Kidney (tissue), 14 donors: Measurements from ENCODE around the gene DRAXIN. TPM values are rescaled to one million over a fixed set of nuclear protein-coding genes. Genes with fewer than 3 reads are reported as not detected.

Experiments
- DNase-seq, 5 donors: peaks; one replicate each; pipeline ENCODE4 v3.0.0-alpha.2; 2013 to 2020
- FAIRE-seq: peaks from 2 replicates; lab custom pipeline; 2012; peaks lifted over from hg19 to GRCh38; lab: Jason Lieb, UNC
- H3K27ac ChIP-seq, 2 donors: one replicate each; pipeline ENCODE4 v1.7.0; 2013; ENCODE audit warnings: low read depth in 2 of 2, low read length in 2 of 2, inconsistent platforms in 1 of 2
- H3K27me3 ChIP-seq: one replicate; pipeline ENCODE4 v1.7.1; 2013; ENCODE audit warnings: low read length, inconsistent platforms; ENCODE audit not compliant: control insufficient read depth, insufficient read depth
- H3K36me3 ChIP-seq, 3 donors: one replicate each; pipeline versions ENCODE4 v1.7.0 to v1.7.1; 2013; ENCODE audit warnings: low read length in 3 of 3, control low read depth in 1 of 3, inconsistent platforms in 1 of 3; ENCODE audit not compliant: insufficient read depth in 3 of 3, control insufficient read depth in 2 of 3
- H3K4me1 ChIP-seq, 3 donors: one replicate each; pipeline versions ENCODE4 v1.7.0 to v1.7.1; 2013; ENCODE audit warnings: low read length in 3 of 3, inconsistent platforms in 1 of 3, low read depth in 1 of 3; ENCODE audit not compliant: control insufficient read depth in 2 of 3, insufficient read depth in 2 of 3
- H3K4me3 ChIP-seq, 3 donors: one replicate each; pipeline versions ENCODE4 v1.7.0 to v1.8.1; 2013; ENCODE audit warnings: low read length in 3 of 3, control low read depth in 1 of 3, inconsistent platforms in 1 of 3
- H3K9ac ChIP-seq, 3 donors: one replicate each; pipeline versions ENCODE4 v1.7.0 to v1.7.1; 2013; ENCODE audit warnings: low read length in 3 of 3, control low read depth in 1 of 3, inconsistent platforms in 1 of 3
- H3K9me3 ChIP-seq, 3 donors: one replicate each; pipeline versions ENCODE4 v1.7.0 to v1.7.1; 2013; ENCODE audit warnings: low read length in 3 of 3, control low read depth in 1 of 3, inconsistent platforms in 1 of 3; ENCODE audit not compliant: control insufficient read depth in 2 of 3, insufficient read depth in 1 of 3
- intact Hi-C: fragments of 100-400 bp; cut with DNase I; formaldehyde crosslinking; loops from one replicate; pipeline ENCODE4 v1.11.1; 2022
- polyA plus RNA-seq: library from polyadenylated mRNA; stranded (reverse); fragments of 350-450 nt; fragmentation: Illumina TruSeq; extraction: RNeasy Lipid Tissue Mini Kit (QIAGEN cat#74804); gene quantifications from one replicate; pipeline ENCODE4 v1.2.3, GENCODE V29; 2014; ENCODE audit warnings: low read depth, low replicate concordance; ENCODE audit not compliant: insufficient read depth
- total RNA-seq: library from RNA; stranded (reverse); fragmentation: NEBNext Ultra II Directional; extraction: Animal tissue kit (Norgen Biotek cat#: 25700); gene quantifications from one replicate; pipeline ENCODE4 v1.2.1, GENCODE V29; 2021
- TF ChIP-seq, protein P1 (sequence below): IDR thresholded peaks from 3 replicates; pipeline ENCODE4 v1.5.1; 2012; ENCODE audit warnings: mild to moderate bottlenecking, moderate library complexity, borderline replicate concordance; ENCODE audit not compliant: insufficient read depth; ENCODE audit errors: extremely low read depth
- donor health status: control.
- donor health status: control.
- donor health status: control.
- donor health status: control.
- donor health status: control.
- donor health status: DM: yes; HTN: yes; CAD: no.
- donor health status: Normal renal cell carcinoma (clear cell type).

The DRAXIN gene
- total and polyA plus RNA-seq, 2 donors from 2014 or later = 0.17 to 0.28 TPM

DNA sequence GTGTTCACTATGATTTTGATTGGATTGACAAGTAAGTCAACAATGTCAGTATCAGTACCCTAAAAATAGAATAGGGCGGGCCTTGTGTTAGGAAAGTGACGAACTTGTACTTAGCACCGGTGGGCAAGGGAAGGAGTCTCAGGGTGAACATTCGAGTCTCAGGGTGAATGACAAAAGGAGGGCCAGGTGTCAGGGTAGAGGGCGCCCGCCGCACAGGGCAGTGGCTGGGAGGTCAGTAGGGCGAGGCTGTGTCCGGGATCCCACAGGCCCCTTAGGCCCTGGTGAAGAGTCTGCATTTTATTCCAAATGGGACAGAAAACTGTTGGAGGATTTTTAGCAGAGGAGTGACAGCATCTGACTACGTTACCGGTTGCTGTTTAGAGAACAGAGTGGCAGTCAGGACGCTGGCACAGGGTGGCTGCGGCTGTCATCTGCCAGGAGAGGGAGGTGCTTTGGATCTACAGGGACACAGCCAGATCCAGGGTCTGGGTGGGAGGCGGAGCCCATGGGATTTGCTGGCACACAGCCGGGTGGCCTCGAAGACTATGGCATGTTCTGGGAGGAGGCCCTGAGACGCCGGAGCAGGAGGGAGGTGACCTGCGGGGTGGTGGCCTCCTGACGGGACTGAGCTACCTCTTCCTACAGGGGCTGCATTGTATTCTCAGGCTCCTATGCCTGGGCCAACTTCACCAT lies 55.4 kb downstream of the DRAXIN start:
- TF ChIP-seq, protein P1, sequence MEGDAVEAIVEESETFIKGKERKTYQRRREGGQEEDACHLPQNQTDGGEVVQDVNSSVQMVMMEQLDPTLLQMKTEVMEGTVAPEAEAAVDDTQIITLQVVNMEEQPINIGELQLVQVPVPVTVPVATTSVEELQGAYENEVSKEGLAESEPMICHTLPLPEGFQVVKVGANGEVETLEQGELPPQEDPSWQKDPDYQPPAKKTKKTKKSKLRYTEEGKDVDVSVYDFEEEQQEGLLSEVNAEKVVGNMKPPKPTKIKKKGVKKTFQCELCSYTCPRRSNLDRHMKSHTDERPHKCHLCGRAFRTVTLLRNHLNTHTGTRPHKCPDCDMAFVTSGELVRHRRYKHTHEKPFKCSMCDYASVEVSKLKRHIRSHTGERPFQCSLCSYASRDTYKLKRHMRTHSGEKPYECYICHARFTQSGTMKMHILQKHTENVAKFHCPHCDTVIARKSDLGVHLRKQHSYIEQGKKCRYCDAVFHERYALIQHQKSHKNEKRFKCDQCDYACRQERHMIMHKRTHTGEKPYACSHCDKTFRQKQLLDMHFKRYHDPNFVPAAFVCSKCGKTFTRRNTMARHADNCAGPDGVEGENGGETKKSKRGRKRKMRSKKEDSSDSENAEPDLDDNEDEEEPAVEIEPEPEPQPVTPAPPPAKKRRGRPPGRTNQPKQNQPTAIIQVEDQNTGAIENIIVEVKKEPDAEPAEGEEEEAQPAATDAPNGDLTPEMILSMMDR = no peak
- Histone ChIP-seq H3K27me3 (no peaks in the 10 kb centered on the region), H3K27ac (no peak overlapping the region), H3K4me1 (peaks cover 0 to 2% (median 0%) of the 10 kb centered on the region in 3 donors), H3K9me3 (no peaks in the 10 kb centered on the region), H3K4me3 (no peak overlapping the region), H3K36me3 (peaks cover 0 to 13% (median 5%) of the 10 kb centered on the region in 3 donors), H3K9ac (no peak overlapping the region)
- intact Hi-C loops = no loop called here
- FAIRE-seq = no peak
- DNase-seq = no peak

DNA sequence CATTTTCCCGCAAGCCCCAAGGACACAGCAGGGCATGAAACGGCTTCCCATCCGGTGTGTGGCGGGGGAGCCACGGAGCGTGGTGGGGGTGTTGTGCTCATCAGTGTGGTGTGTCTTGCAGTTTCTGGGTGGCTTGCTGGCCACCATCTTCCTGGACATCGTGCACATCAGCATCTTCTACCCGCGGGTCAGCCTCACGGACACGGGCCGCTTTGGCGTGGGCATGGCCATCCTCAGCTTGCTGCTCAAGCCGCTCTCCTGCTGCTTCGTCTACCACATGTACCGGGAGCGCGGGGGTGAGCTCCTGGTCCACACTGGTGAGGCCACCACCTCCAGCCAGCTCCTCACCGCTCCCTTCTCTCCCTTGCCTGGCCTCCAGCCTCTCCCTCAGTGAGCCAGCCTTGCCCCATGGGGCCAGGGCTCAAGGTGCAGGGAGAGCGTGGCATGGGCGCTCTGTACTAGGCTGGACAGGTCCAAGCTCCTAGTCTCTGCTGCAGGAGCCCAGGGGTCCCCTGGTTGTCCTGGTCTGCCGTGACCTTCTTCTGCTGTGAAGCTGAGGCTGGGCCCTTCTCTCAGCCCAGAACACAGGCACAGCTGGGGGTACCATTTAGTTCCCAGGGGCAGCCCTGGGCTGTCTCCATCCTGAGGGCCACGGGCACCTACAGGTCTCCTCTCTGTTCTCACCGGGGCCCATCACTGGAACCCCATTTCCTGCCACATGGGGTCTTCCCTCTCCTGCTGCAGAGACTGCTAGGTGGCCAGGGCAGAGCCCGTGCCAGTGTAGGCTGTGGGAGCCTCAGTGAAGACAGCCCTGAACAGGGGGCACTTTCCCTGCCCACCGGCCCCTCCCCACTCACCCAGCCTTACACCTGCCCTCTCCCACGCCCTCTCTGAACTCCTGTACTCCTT lies 57.0 kb downstream of the DRAXIN start:
- Histone ChIP-seq H3K36me3 (peaks cover 0 to 13% (median 5%) of the 10 kb centered on the region in 3 donors), H3K27me3 (no peaks in the 10 kb centered on the region), H3K4me3 (no peak overlapping the region), H3K9ac (no peak overlapping the region), H3K27ac (no peak overlapping the region), H3K4me1 (no peaks in the 10 kb centered on the region), H3K9me3 (no peaks in the 10 kb centered on the region)
- TF ChIP-seq, protein P1 = no peak
- intact Hi-C loops = no loop called here
- peak in 1 of 5 donors; percentile 61 for DNase-seq
- no peak for FAIRE-seq

DNA sequence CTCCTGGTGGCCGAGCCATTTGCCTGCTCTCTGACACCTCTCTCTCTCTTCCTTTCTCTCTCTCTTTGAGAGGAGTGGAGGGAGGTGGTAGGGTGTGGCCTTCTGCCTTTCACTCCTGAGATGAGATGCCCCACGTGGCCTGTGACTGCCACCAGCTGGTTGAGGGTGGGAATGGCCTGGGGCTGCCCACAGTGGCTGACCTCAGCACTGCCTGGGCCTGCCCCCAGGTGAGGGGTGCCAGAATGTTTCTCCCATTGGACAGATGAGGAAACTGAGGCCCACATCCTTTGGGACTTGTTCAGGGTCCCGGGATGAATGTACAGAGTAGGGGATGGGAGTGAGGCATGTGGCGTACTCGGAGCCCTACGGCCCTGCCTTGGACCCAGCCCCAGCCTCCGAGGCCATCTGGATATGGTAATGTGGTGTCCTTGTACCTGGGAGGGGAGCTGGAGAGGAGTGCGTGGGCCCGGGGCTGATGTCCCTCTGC lies 57.7 kb downstream of the DRAXIN start:
- H3K4me1 ChIP-seq = no peaks in the 10 kb centered on the region
- intact Hi-C loops = no loop called here
- DNase-seq (no peak), FAIRE-seq (no peak)
- no peak overlapping the region for H3K27ac ChIP-seq
- H3K27me3 ChIP-seq = no peaks in the 10 kb centered on the region
- TF ChIP-seq, protein P1 = peak; percentile 68
- H3K9ac ChIP-seq = no peak overlapping the region
- peaks cover 0 to 13% (median 5%) of the 10 kb centered on the region in 3 donors for H3K36me3 ChIP-seq
- H3K4me3 ChIP-seq = no peak overlapping the region
- no peaks in the 10 kb centered on the region for H3K9me3 ChIP-seq
